ENCODE measurements around the gene MRNIP.

DNA sequence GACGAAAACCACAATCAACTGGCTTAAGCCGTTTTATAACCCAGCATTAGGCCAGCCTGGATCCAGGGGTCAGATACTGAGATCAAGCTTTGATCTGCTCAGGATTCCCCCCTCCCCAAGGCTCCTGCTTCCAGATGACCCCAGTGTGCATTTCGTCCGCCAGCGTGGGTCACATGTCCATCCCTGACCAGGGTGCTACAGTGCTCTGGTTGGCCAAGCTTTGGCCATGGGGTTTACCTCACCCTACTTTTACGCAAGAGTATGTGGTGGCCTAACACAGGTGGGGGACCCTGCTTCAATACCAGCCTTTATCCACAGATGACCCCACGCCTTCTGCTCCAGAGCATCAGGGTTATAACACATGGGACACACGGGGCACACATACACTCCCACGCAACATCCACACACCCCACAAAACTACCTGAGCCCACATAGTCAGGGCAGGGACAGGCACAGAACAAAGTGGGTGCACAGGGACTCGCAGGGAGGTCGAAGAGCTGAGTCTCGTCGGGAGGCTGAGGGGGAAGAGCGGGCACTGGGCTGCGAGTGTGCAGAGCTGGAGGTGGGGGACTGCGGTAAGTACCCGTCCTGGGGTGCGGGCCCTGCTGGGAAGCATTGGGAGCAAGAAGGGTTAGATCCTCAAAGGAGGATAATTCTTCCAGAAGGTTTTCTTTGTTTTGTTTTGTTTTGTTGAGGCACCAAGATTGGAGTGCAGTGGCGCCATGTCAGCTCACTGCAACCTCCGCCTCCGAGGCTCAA, 42.9 kb downstream of the MRNIP start:
- TF ChIP-seq, protein P1, sequence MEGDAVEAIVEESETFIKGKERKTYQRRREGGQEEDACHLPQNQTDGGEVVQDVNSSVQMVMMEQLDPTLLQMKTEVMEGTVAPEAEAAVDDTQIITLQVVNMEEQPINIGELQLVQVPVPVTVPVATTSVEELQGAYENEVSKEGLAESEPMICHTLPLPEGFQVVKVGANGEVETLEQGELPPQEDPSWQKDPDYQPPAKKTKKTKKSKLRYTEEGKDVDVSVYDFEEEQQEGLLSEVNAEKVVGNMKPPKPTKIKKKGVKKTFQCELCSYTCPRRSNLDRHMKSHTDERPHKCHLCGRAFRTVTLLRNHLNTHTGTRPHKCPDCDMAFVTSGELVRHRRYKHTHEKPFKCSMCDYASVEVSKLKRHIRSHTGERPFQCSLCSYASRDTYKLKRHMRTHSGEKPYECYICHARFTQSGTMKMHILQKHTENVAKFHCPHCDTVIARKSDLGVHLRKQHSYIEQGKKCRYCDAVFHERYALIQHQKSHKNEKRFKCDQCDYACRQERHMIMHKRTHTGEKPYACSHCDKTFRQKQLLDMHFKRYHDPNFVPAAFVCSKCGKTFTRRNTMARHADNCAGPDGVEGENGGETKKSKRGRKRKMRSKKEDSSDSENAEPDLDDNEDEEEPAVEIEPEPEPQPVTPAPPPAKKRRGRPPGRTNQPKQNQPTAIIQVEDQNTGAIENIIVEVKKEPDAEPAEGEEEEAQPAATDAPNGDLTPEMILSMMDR (IDR thresholded peaks at IDR 0.05): no peak
- no peak for TF ChIP-seq ZFX (IDR thresholded peaks at IDR 0.05; ENCODE audit: borderline replicate concordance)
